Endothelial cell (in vitro differentiated cells): ENCODE data around the gene TLE5. TPM values are rescaled to one million over a fixed set of nuclear protein-coding genes. Genes with fewer than 3 reads are reported as not detected.

ENCODE experiments used
- DNase-seq: peaks from one replicate; pipeline ENCODE4 v3.0.0; 2021; ENCODE audit warnings: low spot score
- H3K27ac Mint-ChIP-seq: one replicate; pipeline ENCODE4 v1.8.0; 2021; ENCODE audit warnings: mixed read lengths, inconsistent platforms; ENCODE audit not compliant: unreplicated experiment
- H3K27me3 Mint-ChIP-seq: one replicate; pipeline ENCODE4 v1.8.0; 2021; ENCODE audit warnings: mild to moderate bottlenecking, moderate library complexity, mixed read lengths, inconsistent platforms; ENCODE audit not compliant: unreplicated experiment
- H3K36me3 Mint-ChIP-seq: one replicate; pipeline ENCODE4 v1.8.0; 2021; ENCODE audit warnings: mild to moderate bottlenecking, low read depth, mixed read lengths, inconsistent platforms; ENCODE audit not compliant: unreplicated experiment
- H3K4me1 Mint-ChIP-seq: one replicate; pipeline ENCODE4 v1.8.0; 2021; ENCODE audit warnings: mild to moderate bottlenecking, mixed read lengths, inconsistent platforms; ENCODE audit not compliant: unreplicated experiment
- H3K4me3 Mint-ChIP-seq: one replicate; pipeline ENCODE4 v1.8.0; 2021; ENCODE audit warnings: mild to moderate bottlenecking, mixed read lengths, inconsistent platforms; ENCODE audit not compliant: unreplicated experiment
- H3K9me3 Mint-ChIP-seq: one replicate; pipeline ENCODE4 v1.8.0; 2021; ENCODE audit warnings: mixed read lengths, inconsistent platforms; ENCODE audit not compliant: unreplicated experiment
- total RNA-seq: library from RNA; stranded (reverse); fragmentation: NEBNext Ultra II Directional; extraction: Animal tissue kit (Norgen Biotek cat#: 25700); gene quantifications from one replicate; pipeline ENCODE4 v1.2.1, GENCODE V29; 2021; ENCODE audit not compliant: unreplicated experiment
- TF ChIP-seq, protein P1 (sequence below): fragments of 200-600 bp; sonication (generic); IDR thresholded peaks from one replicate; pipeline ENCODE4 v1.5.0; 2021; ENCODE audit warnings: antibody characterized with exemption; ENCODE audit not compliant: unreplicated experiment

Gene TLE5
- total RNA-seq, 1 donor from 2014 or later = 343 TPM

DNA sequence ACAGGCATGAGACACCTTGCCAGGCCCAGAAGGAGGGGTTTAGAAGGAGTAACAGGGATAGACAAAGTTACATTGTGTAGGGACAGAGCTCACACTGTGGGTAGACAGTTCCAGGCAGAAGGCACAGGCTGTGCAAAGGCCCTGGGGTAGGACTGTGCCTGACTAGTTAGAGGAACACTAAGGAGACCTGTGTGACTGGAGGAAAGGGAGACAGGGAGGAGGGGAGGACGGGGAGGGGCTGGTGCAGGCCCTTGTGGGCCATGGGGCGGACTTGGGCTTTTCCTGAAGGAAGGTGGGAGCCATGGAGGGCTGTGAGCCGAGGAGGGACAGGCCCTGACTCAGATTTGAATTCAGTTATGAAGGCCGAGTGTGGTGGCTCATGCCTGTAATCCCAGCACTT is 17.3 kb upstream of the TLE5 start:
- no peaks in the 10 kb centered on the region for H3K27me3 Mint-ChIP-seq
- no peaks in the 10 kb centered on the region for H3K4me1 Mint-ChIP-seq
- H3K9me3 Mint-ChIP-seq = no peaks in the 10 kb centered on the region
- H3K36me3 Mint-ChIP-seq = no peaks in the 10 kb centered on the region
- DNase-seq = no peak
- no peak overlapping the region for H3K4me3 Mint-ChIP-seq
- TF ChIP-seq, protein P1, sequence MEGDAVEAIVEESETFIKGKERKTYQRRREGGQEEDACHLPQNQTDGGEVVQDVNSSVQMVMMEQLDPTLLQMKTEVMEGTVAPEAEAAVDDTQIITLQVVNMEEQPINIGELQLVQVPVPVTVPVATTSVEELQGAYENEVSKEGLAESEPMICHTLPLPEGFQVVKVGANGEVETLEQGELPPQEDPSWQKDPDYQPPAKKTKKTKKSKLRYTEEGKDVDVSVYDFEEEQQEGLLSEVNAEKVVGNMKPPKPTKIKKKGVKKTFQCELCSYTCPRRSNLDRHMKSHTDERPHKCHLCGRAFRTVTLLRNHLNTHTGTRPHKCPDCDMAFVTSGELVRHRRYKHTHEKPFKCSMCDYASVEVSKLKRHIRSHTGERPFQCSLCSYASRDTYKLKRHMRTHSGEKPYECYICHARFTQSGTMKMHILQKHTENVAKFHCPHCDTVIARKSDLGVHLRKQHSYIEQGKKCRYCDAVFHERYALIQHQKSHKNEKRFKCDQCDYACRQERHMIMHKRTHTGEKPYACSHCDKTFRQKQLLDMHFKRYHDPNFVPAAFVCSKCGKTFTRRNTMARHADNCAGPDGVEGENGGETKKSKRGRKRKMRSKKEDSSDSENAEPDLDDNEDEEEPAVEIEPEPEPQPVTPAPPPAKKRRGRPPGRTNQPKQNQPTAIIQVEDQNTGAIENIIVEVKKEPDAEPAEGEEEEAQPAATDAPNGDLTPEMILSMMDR = no peak
- H3K27ac Mint-ChIP-seq = no peak overlapping the region

DNA sequence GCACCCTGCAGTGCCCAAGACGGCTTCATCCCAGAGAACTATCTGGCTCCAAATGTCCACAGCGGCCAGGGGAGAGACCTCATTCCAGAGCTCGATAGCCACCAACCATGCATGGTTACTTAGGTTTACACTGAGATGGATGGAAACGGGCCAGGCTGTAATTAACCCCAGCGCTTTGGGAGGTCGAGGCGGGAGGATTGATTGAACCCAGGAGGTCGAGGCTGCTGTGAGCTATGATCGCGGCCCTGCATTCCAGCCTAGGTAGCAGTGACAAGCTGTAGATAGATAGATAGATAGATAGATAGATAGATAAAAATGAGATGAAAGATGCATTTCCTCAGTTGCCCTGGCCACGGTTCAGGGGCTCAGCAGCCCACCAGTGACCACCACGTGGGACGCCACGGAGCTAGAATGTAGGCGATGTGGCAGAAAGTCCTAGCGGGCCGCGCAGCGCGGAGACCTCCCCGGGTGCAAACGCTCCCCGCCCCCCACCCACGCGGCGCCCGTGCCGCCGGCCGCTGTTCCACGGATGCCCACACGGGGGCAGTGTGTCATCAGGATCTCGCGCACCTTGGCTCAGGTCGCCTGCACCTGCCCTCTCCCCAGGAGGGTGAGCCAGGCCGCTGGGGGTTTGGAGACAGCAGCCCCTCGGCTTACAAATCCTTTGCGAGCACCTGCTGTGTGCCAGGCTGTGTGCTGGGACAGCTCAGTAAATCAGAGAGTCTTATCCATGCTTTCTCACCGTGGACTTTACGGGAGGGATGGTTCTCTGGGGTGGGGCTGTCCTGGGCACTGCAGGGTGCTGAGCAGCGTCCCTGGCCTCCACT is 13.5 kb upstream of the TLE5 start:
- Mint-ChIP-seq H3K27ac (no peak overlapping the region), H3K4me1 (no peaks in the 10 kb centered on the region), H3K4me3 (no peak overlapping the region), H3K27me3 (no peaks in the 10 kb centered on the region), H3K36me3 (no peaks in the 10 kb centered on the region), H3K9me3 (no peaks in the 10 kb centered on the region)
- TF ChIP-seq, protein P1 = peak; percentile 87
- peak; percentile 66 for DNase-seq

DNA sequence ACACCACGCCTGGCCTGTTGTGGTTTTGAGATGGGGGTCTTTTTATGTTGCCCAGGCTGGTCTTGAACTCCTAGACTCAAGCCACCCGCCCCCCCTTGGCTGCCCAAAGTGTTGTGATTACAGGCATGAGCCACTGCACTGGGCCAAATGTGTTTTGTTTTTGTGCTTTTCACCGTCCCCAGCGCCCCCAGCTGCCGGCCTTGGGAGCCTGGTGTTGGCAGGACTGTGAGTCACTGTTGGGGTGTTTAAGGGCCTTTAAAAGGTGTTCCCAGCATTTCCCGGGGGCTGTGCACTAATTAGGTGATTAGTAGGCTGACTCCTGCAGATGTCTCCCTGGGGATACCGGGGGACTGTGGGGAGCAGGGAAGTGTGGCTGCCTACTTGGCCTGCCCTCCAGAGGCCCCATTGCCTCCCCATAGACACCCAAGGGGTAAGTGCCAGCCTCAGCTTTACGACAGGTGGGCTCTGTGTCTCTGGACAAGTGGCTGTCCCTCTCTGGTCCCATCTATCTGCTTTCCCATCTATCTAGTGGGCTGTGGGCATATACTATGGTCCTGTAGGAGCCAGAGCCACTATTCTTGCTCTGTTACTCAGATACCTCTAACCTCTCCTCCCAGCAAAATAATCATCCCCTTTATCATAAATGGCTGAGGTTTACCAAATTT is 11.8 kb upstream of the TLE5 start:
- Mint-ChIP-seq H3K9me3 (no peaks in the 10 kb centered on the region), H3K27me3 (no peaks in the 10 kb centered on the region), H3K36me3 (no peaks in the 10 kb centered on the region), H3K27ac (no peak overlapping the region), H3K4me1 (no peaks in the 10 kb centered on the region), H3K4me3 (no peak overlapping the region)
- TF ChIP-seq, protein P1 = no peak
- DNase-seq = no peak

DNA sequence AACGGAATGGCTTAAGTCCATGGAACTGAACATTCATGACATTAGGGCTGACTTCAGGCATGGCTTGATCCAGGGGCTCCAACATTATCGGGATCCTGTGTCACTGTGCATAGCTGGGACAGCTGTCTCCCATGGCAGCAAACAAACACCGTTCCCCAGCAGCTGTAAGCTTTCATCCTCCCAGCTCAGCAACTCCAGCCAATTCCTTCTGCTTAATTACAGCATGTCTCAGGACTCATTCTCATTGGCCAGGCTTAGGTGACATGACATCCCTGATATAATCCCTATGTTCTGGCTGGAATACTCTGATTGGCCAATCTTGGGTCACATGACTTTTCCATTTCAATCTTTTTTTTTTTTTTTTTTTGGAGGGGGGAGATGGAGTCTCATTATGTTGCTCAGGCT is 10.9 kb upstream of the TLE5 start:
- TF ChIP-seq, protein P1 = no peak
- Mint-ChIP-seq H3K27ac (no peak overlapping the region), H3K4me1 (no peaks in the 10 kb centered on the region), H3K9me3 (no peaks in the 10 kb centered on the region), H3K36me3 (no peaks in the 10 kb centered on the region), H3K27me3 (no peaks in the 10 kb centered on the region), H3K4me3 (no peak overlapping the region)
- DNase-seq = no peak

DNA sequence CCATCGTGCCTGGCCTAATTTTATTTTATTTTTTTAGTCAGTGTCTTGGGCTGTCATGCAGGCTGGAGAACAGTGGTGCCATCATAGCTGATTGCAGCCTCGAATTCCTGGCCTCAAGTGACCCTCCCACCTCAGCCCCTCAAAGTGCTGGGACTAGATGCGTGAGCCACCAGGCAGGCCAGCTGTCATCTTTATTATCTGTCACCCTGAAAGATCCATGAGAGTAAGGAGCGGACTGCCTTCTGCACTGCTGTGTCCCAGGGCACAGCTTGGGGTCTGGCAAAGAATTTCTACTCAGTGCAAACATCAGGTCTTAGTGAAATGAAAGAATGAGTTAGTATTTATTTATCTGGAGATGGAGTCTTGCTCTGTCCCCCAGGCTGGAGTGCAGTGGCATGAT is 9.5 kb upstream of the TLE5 start:
- Mint-ChIP-seq H3K4me3 (no peak overlapping the region), H3K36me3 (no peaks in the 10 kb centered on the region), H3K27me3 (peaks cover 3% of the 10 kb centered on the region), H3K27ac (no peak overlapping the region), H3K9me3 (no peaks in the 10 kb centered on the region), H3K4me1 (no peaks in the 10 kb centered on the region)
- TF ChIP-seq, protein P1 = no peak
- no peak for DNase-seq
